Body of pancreas (tissue), 4 donors: ENCODE results near the gene DNAH8.

Source experiments
- POLR2A ChIP-seq, 3 donors: fragments of 450-650 bp; IDR thresholded peaks; one replicate each; pipeline ENCODE4 v1.6.1; 2016; ENCODE audit warnings: antibody characterized with exemption in 3 of 3, mild to moderate bottlenecking in 2 of 3
- TF ChIP-seq, protein P1 (sequence below), 7 experiments: fragments of 450-650 bp in 4 of 7; fragments of 200-600 bp in 3 of 7; sonication (generic) in 3 of 7; IDR thresholded peaks; one replicate each; pipeline ENCODE4 v1.5.1; 2016 to 2019; ENCODE audit warnings: antibody characterized with exemption in 7 of 7

DNA sequence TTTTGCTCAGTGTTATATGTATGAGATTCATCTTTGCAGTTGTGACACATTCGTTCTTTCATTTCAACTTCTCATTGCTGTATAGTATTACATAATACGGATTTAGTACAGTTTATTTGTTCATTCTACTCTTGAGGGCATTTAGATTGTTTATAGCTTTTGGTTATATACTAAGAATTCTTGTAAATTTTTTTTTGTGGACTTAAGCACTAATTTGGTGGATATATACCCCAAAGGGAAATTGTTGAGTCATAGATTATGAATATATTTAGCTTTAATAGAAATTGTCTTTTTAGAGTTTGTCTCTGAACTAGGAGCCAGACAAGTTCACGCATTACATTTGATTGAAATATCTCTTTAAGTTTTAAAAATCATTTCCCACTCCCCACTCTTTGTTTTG lies 79.6 kb downstream of the DNAH8 start:
- TF ChIP-seq, protein P1, sequence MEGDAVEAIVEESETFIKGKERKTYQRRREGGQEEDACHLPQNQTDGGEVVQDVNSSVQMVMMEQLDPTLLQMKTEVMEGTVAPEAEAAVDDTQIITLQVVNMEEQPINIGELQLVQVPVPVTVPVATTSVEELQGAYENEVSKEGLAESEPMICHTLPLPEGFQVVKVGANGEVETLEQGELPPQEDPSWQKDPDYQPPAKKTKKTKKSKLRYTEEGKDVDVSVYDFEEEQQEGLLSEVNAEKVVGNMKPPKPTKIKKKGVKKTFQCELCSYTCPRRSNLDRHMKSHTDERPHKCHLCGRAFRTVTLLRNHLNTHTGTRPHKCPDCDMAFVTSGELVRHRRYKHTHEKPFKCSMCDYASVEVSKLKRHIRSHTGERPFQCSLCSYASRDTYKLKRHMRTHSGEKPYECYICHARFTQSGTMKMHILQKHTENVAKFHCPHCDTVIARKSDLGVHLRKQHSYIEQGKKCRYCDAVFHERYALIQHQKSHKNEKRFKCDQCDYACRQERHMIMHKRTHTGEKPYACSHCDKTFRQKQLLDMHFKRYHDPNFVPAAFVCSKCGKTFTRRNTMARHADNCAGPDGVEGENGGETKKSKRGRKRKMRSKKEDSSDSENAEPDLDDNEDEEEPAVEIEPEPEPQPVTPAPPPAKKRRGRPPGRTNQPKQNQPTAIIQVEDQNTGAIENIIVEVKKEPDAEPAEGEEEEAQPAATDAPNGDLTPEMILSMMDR (IDR thresholded peaks at IDR 0.05), result no peak
- TF ChIP-seq POLR2A (IDR thresholded peaks at IDR 0.05), result no peak
